ENCODE measurements around the gene PEX10. TPM values are rescaled to one million over a fixed set of nuclear protein-coding genes. Genes with fewer than 3 reads are reported as not detected.
A peak's percentile ranks its signal among the peaks of the same experiment; 100 is the strongest.

PEX10 gene
- total RNA-seq, 1 experiment from 2014 or later: 27.6 TPM

DNA sequence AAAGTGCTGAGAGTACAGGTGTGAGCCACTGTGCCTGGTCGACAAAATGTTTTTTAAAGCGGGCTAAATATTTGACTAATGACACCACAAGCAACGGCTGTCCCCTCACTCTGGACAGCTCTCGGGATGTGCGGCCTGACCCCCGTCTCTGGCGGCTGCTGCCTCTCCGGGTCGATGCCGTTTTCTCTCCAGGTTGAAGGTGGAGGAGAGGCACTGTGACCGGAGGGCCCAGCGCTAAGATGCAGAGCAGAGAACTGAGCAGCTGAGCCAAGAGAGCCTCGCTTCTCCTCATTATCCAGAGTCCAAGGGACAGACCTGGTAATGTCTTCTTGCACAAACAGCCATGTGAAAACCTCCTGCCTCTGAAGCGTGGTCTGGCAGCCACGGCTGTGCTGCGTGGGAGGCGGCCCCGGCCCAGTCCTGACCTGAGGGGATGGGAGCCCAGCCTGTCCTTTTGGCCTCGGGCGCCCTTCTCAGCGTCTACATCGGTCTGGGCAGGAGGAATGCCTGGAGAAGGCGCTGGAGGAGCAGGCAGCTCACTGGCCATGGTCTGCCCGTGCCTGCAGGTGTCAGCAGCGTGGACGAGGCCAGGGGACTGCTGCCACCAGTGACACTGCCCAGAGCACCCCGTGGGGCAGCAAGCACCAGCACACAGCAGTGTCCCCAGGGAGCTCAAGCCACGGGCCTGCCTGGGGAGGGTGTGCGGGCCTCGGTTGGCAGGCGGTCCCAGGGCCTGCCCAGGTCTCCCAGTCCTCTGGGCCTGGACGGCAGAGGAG is 31.4 kb downstream of the PEX10 start:
- ChIA-PET POLR2A (ENCODE audit: low non-redundant PET) (interaction anchor here (0.6 kb wide), 2 partner anchors 11 to 12 kb away, joined by 3 to 7 read pairs; partner anchors contain the start of genes MORN1 and RER1), CTCF (interaction anchor here (0.5 to 2.5 kb wide), 15 partner anchors 10 to 634 kb away, joined by 3 to 70 read pairs (median 4); partner anchors contain the start of genes FAAP20, MORN1, PANK4 and RER1)
- Histone ChIP-seq H3K36me3 (ENCODE audit: insufficient read depth, low read length, poor library complexity, severe bottlenecking) (no peaks in the 10 kb centered on the region), H3K4me3 (ENCODE audit: low read depth, low read length, poor library complexity, severe bottlenecking) (no peak overlapping the region), H3K4me1 (ENCODE audit: insufficient read depth, low read length, poor library complexity, severe bottlenecking) (peaks cover 3% of the 10 kb centered on the region), H3K27ac (ENCODE audit: low read depth, low read length, poor library complexity, severe bottlenecking) (peak overlapping the region; percentile 30), H3K9me3 (ENCODE audit: low read depth, low read length, poor library complexity, severe bottlenecking) (no peaks in the 10 kb centered on the region), H3K27me3 (replicated peaks; ENCODE audit: insufficient read depth, low read depth, low read length, poor library complexity) (no peaks in the 10 kb centered on the region)
- intact Hi-C loops (cut with micrococcal nuclease; ENCODE audit: unreplicated experiment): loop anchor here (1.0 kb wide), 1 partner anchor 186 kb away; no protein-coding TSS in a partner anchor
- DNase-seq (ENCODE audit: low spot score): no peak
- BruUV-seq (replicated peaks): no TSS peak
- no peak for TF ChIP-seq EZH2 (IDR thresholded peaks at IDR 0.05; ENCODE audit: borderline replicate concordance, low read depth, low read length, poor library complexity, severe bottlenecking)
- no peak for TF ChIP-seq CTCF (conservative IDR thresholded peaks at IDR 0.05; ENCODE audit: low read depth, low read length)

- no peak for DNase-seq (ENCODE audit: low spot score)
Observed at GRCh38 chr1:2379733-2380404, 32.5 kb downstream of the PEX10 start.

More at GRCh38 chr1:2379733-2380404, 32.5 kb downstream of the PEX10 start:
- intact Hi-C loops (cut with micrococcal nuclease; ENCODE audit: unreplicated experiment): no loop called here
- TF ChIP-seq EZH2 (IDR thresholded peaks at IDR 0.05; ENCODE audit: borderline replicate concordance, low read depth, low read length, poor library complexity, severe bottlenecking) (no peak), CTCF (conservative IDR thresholded peaks at IDR 0.05; ENCODE audit: low read depth, low read length) (no peak)
- BruUV-seq (replicated peaks): no TSS peak
- no peaks in the 10 kb centered on the region for H3K9me3 ChIP-seq (ENCODE audit: low read depth, low read length, poor library complexity, severe bottlenecking)
- ChIA-PET CTCF (no interaction called here), POLR2A (ENCODE audit: low non-redundant PET) (no interaction called here)
- no peaks in the 10 kb centered on the region for H3K4me1 ChIP-seq (ENCODE audit: insufficient read depth, low read length, poor library complexity, severe bottlenecking)
- H3K4me3 ChIP-seq (ENCODE audit: low read depth, low read length, poor library complexity, severe bottlenecking): no peak overlapping the region
- no peaks in the 10 kb centered on the region for H3K27me3 ChIP-seq (replicated peaks; ENCODE audit: insufficient read depth, low read depth, low read length, poor library complexity)
- no peak overlapping the region for H3K27ac ChIP-seq (ENCODE audit: low read depth, low read length, poor library complexity, severe bottlenecking)
- H3K36me3 ChIP-seq (ENCODE audit: insufficient read depth, low read length, poor library complexity, severe bottlenecking): no peaks in the 10 kb centered on the region

Data from A673 (cell line).